ENCODE data around the gene CNIH2. TPM values are rescaled to one million over a fixed set of nuclear protein-coding genes. Genes with fewer than 3 reads are reported as not detected.

The CNIH2 gene
- total and polyA plus RNA-seq, 7 donors = 0.63 to 1.7 TPM; not detected in 5

- peaks cover 28 to 37% (median 37%) of the 10 kb centered on the region in 3 donors for H3K27me3 ChIP-seq
- DNase-seq = no peak
Observed at GRCh38 chr11:66289548-66290329, 11.8 kb downstream of the CNIH2 start.

GRCh38 chr11:66290330-66290621, 12.3 kb downstream of the CNIH2 start:
- intact Hi-C loops (cut with DNase I) = no loop called here
- WGBS, 2 donors = 62 to 76% methylated on average over 2 of the region's 2 CpGs
- Histone ChIP-seq H3K9me3 (no peaks in the 10 kb centered on the region), H3K36me3 (no peaks in the 10 kb centered on the region), H3K4me1 (peaks cover 0 to 41% (median 32%) of the 10 kb centered on the region in 4 donors), H3K27me3 (peaks cover 28 to 43% (median 40%) of the 10 kb centered on the region in 3 donors), H3K27ac (no peak overlapping the region), H3K4me3 (no peak overlapping the region)
- TF ChIP-seq EP300 (IDR thresholded peaks at IDR 0.05) = no peak
- no peak for TF ChIP-seq CTCF (IDR thresholded peaks at IDR 0.05)
- TF ChIP-seq POLR2A (IDR thresholded peaks at IDR 0.05) = no peak
- TF ChIP-seq POLR2AphosphoS5 (IDR thresholded peaks at IDR 0.05) = no peak
- no peak for DNase-seq

More at GRCh38 chr11:66289548-66290329, 11.8 kb downstream of the CNIH2 start:
- Histone ChIP-seq H3K9me3 (no peaks in the 10 kb centered on the region), H3K4me3 (peak overlapping the region; percentile 46 to 78 (median 75)), H3K36me3 (peaks cover 0 to 2% (median 0%) of the 10 kb centered on the region in 4 donors), H3K4me1 (peaks cover 0 to 41% (median 32%) of the 10 kb centered on the region in 4 donors), H3K27ac (peak overlapping the region; percentile 86 to 96 (median 92))
- intact Hi-C loops (cut with DNase I) = no loop called here
- WGBS, 2 donors = 8 to 11% methylated on average over 36 of the region's 36 CpGs
- TF ChIP-seq POLR2A (IDR thresholded peaks at IDR 0.05) = no peak
- no peak for TF ChIP-seq POLR2AphosphoS5 (IDR thresholded peaks at IDR 0.05)
- no peak for TF ChIP-seq CTCF (IDR thresholded peaks at IDR 0.05)
- no peak for TF ChIP-seq EP300 (IDR thresholded peaks at IDR 0.05)

GRCh38 chr11:66291303-66291705, 13.3 kb downstream of the CNIH2 start:
- Histone ChIP-seq H3K27me3 (peaks cover 28 to 53% (median 49%) of the 10 kb centered on the region in 3 donors), H3K4me3 (peak overlapping the region in 3 of 4 donors; percentile 33 to 49 (median 44)), H3K27ac (no peak overlapping the region), H3K9me3 (no peaks in the 10 kb centered on the region), H3K36me3 (no peaks in the 10 kb centered on the region), H3K4me1 (peaks cover 0 to 36% (median 31%) of the 10 kb centered on the region in 4 donors)
- DNase-seq = no peak
- 9 to 17% methylated on average over 16 of the region's 16 CpGs for WGBS, 2 donors
- TF ChIP-seq CTCF (IDR thresholded peaks at IDR 0.05) (no peak), EP300 (IDR thresholded peaks at IDR 0.05) (no peak), POLR2A (IDR thresholded peaks at IDR 0.05) (no peak), POLR2AphosphoS5 (IDR thresholded peaks at IDR 0.05) (no peak)
- intact Hi-C loops (cut with DNase I) = no loop called here

- H3K4me1 ChIP-seq = peaks cover 0 to 36% (median 30%) of the 10 kb centered on the region in 4 donors
- no peak for DNase-seq
- peak within 1 kb of the TSS in 3 of 4 donors; percentile 33 to 49 (median 44) for H3K4me3 ChIP-seq
- TF ChIP-seq EP300 (IDR thresholded peaks at IDR 0.05) (no peak), POLR2AphosphoS5 (IDR thresholded peaks at IDR 0.05) (no peak), POLR2A (IDR thresholded peaks at IDR 0.05) (no peak)
- intact Hi-C loops (cut with DNase I) = no loop called here
- H3K27me3 ChIP-seq = peaks cover 28 to 53% (median 49%) of the 10 kb centered on the region in 3 donors
- no peaks in the 10 kb centered on the region for H3K9me3 ChIP-seq
- H3K27ac ChIP-seq = no peak within 1 kb of the TSS
- 2% methylated on average over 95 of the region's 95 CpGs for WGBS, 2 donors
- H3K36me3 ChIP-seq = no peaks in the 10 kb centered on the region
Observed at GRCh38 chr11:66291706-66292542, 13.9 kb downstream of the CNIH2 start, which contains the start of gene TMEM151A. Gene TMEM151A, plus strand, starts transcription at chr11:66291894. Its CDS starts 120 bp downstream, at chr11:66292014.
